Hair follicular keratinocyte (primary cell): Measurements from ENCODE around the gene FGFR2. TPM values are rescaled to one million over a fixed set of nuclear protein-coding genes. Genes with fewer than 3 reads are reported as not detected.

Experiments used
- total RNA-seq: library from RNA; depleted of rRNA; stranded (reverse); fragments of >200 nt; gene quantifications from 2 replicates; pipeline ENCODE4 v1.2.3, GENCODE V29; 2015

FGFR2 gene
- 14.7 and 24.7 TPM in 2 replicates for total RNA-seq

DNA sequence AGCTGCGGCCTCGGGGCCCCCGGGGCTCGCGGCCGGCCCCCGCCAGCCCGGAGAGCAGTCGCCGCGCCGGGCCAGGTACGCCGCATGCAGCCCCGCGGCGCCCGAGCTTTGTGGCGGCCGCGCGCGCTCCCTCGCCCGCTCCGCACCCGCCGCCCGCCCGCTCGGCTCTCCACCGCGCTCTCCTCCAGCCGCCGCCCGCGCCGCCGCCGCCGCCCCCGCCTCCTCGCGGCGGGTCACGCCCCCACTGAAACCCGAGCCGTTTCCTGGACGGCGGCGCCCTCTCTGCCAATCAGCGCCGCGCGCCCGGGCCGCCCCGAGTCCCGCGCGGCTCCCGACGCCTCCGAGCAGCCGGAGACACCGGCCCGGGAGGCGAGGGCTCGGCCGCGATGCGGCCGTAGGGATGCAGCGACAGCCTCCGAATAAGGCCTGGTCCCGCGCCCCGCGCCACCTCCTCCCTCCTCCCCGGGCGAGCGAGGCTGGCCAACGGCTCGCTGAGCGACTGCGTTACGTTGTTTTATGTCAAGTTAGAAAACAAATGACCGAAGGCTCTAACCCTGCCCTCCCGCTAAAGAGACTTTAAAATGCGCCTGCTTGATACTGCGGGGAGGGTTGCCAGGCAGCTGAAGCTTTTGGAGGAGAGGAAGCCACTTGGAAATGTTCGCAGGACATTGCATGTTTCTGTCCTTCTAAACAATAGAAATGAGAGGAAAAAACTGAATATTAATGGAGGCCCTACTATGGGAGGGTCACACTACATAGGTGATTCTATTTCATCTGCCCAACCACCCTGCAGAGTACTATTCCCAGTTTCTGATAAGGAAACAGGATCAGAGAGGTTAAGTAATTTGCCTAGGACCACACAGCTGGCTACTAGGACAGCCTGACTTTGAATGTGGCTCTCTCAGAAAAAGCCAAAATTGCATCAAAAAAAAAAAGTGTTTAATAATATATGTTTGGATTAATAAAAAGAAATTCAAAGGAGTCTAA is at the start of gene FGFR2:
Gene FGFR2, minus strand, starts transcription at position 182 of the 987 bp plus-strand sequence. CDS start 4,627 bp downstream, outside the sequence.

